Central memory CD8-positive, alpha-beta T cell (primary cell): ENCODE measurements around the gene TRIM68.

Experiments used
- ATAC-seq: fragments of 150-1000 bp; cut with Tn5 transposase; replicated peaks from 2 replicates; pipeline ENCODE4 v1.10.0; 2022; ENCODE audit warnings: mild to moderate bottlenecking, moderate FRiP score, moderate number of reproducible peaks; ENCODE audit not compliant: poor library complexity, severe bottlenecking; ENCODE audit errors: extremely low read depth
- DNase-seq, 2 donors: peaks; one replicate each; pipeline ENCODE4 v3.0.0; 2021; ENCODE audit warnings: low spot score in 2 of 2
- H3K27ac Mint-ChIP-seq: one replicate; pipeline ENCODE4 v1.8.0; 2022; ENCODE audit warnings: low read depth, mild to moderate bottlenecking, moderate library complexity, mixed read lengths
- H3K27me3 Mint-ChIP-seq: one replicate; pipeline ENCODE4 v1.8.0; 2022; ENCODE audit warnings: mixed read lengths
- H3K36me3 Mint-ChIP-seq: one replicate; pipeline ENCODE4 v1.8.0; 2022; ENCODE audit warnings: mild to moderate bottlenecking, moderate library complexity, mixed read lengths; ENCODE audit not compliant: insufficient read depth
- H3K4me1 Mint-ChIP-seq: one replicate; pipeline ENCODE4 v1.8.0; 2022; ENCODE audit warnings: mixed read lengths
- H3K4me3 Mint-ChIP-seq: one replicate; pipeline ENCODE4 v1.8.0; 2022; ENCODE audit warnings: mild to moderate bottlenecking, moderate library complexity, mixed read lengths
- H3K9me3 Mint-ChIP-seq: one replicate; pipeline ENCODE4 v1.8.0; 2022; ENCODE audit warnings: mixed read lengths

TRIM68 gene

GRCh38 chr11:4636136-4636535 lies 28.1 kb upstream of the TRIM68 start:
- no peaks in the 10 kb centered on the region for H3K4me1 Mint-ChIP-seq
- DNase-seq (no peak), ATAC-seq (no peak)
- no peak overlapping the region for H3K4me3 Mint-ChIP-seq
- H3K27ac Mint-ChIP-seq = no peak overlapping the region
- no peaks in the 10 kb centered on the region for H3K36me3 Mint-ChIP-seq
- H3K27me3 Mint-ChIP-seq = peaks cover 5% of the 10 kb centered on the region
- no peaks in the 10 kb centered on the region for H3K9me3 Mint-ChIP-seq

DNA sequence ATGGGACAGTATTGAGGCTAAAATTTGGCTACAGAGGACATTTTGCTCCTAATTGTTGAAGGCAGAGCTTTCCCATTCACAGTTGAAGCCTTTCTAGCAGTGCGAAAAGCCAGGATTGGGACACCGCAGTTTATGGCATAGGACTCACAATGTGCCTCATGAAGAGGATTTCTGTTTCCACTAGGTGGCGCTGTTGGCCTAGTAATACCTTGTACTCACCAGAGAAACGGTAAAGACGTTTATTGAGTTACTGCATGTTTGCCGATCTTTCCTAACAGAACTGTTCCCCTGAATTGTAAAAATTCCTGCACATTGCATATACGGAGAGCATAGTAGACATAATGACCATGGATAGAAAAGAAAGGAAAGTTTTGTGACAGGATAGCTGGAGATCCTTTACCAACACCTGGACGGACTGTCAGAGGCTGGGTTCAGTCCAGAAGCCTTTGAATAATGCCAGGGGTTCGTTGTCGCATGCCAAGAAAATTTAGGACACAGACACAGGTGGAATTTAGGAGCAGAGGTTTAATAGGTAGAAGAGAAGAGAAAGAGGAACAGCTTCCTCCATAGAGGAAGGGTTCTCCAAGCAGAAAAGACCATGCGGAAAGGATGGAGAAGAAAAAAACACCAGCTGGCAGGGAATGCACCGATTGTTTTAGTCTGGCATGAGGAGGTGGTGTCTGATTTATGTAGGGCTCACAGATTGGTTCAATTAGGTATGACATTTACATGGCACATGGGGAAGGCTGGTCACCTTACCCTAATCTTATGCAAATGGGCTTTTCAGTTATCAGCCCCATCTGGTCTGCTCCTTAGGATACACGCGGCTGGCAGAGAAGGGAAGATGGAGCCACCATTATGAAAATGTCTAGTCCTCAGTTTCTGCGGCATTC lies 18.4 kb upstream of the TRIM68 start:
- H3K36me3 Mint-ChIP-seq = peaks cover 1% of the 10 kb centered on the region
- no peaks in the 10 kb centered on the region for H3K4me1 Mint-ChIP-seq
- H3K4me3 Mint-ChIP-seq = no peak overlapping the region
- peak in 1 of 2 donors; percentile 21 for DNase-seq
- ATAC-seq = no peak
- H3K27ac Mint-ChIP-seq = no peak overlapping the region
- peaks cover 9% of the 10 kb centered on the region for H3K9me3 Mint-ChIP-seq
- peaks cover 59% of the 10 kb centered on the region for H3K27me3 Mint-ChIP-seq

- ATAC-seq (no peak), DNase-seq (no peak)
- Mint-ChIP-seq H3K27me3 (peaks cover 33% of the 10 kb centered on the region), H3K4me1 (no peaks in the 10 kb centered on the region), H3K36me3 (peaks cover 4% of the 10 kb centered on the region), H3K27ac (no peak overlapping the region), H3K4me3 (no peak overlapping the region), H3K9me3 (no peaks in the 10 kb centered on the region)
Observed at GRCh38 chr11:4619514-4619913, 11.5 kb upstream of the TRIM68 start.

GRCh38 chr11:4615856-4616444 lies 7.9 kb upstream of the TRIM68 start:
- H3K4me1 Mint-ChIP-seq = no peaks in the 10 kb centered on the region
- DNase-seq (no peak), ATAC-seq (no peak)
- no peak overlapping the region for H3K27ac Mint-ChIP-seq
- H3K27me3 Mint-ChIP-seq = peaks cover 28% of the 10 kb centered on the region
- no peak overlapping the region for H3K4me3 Mint-ChIP-seq
- no peaks in the 10 kb centered on the region for H3K9me3 Mint-ChIP-seq
- H3K36me3 Mint-ChIP-seq = peaks cover 3% of the 10 kb centered on the region

DNA sequence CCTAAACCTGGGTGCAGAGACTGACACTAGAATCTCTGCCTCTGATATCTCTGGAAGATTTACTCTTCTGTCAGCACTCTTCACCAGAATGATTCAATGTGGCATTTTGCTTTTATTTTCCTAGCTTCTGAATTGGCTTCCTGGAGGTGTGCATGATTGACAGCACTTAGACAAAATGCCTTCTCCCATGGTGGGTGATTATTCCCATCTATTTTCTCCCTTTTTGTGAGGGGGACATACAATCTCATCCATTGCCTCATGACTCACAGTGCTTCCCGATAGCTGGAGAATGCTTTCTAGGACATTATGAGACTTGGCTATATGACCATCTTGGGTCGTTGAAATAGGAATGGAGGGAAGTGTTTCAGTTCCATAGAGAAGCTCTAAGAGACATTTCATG lies 4.0 kb upstream of the TRIM68 start:
- H3K4me1 Mint-ChIP-seq = peaks cover 30% of the 10 kb centered on the region
- no peak overlapping the region for H3K27ac Mint-ChIP-seq
- no peak for DNase-seq
- peaks cover 9% of the 10 kb centered on the region for H3K36me3 Mint-ChIP-seq
- H3K27me3 Mint-ChIP-seq = peaks cover 11% of the 10 kb centered on the region
- no peaks in the 10 kb centered on the region for H3K9me3 Mint-ChIP-seq
- ATAC-seq = no peak
- H3K4me3 Mint-ChIP-seq = no peak overlapping the region

GRCh38 chr11:4610258-4610935 lies 2.4 kb upstream of the TRIM68 start:
- ATAC-seq (no peak), DNase-seq (no peak)
- H3K27me3 Mint-ChIP-seq = peaks cover 10% of the 10 kb centered on the region
- H3K4me3 Mint-ChIP-seq = peak overlapping the region; percentile 73
- peaks cover 9% of the 10 kb centered on the region for H3K36me3 Mint-ChIP-seq
- H3K4me1 Mint-ChIP-seq = peaks cover 45% of the 10 kb centered on the region
- H3K27ac Mint-ChIP-seq = peak overlapping the region; percentile 87
- no peaks in the 10 kb centered on the region for H3K9me3 Mint-ChIP-seq

GRCh38 chr11:4607096-4607495 lies 935 bp downstream of the TRIM68 start:
- ATAC-seq = no peak
- Mint-ChIP-seq H3K4me3 (peak overlapping the region; percentile 93), H3K27ac (peak overlapping the region; percentile 87), H3K9me3 (no peaks in the 10 kb centered on the region), H3K36me3 (peaks cover 25% of the 10 kb centered on the region), H3K4me1 (peaks cover 69% of the 10 kb centered on the region), H3K27me3 (no peaks in the 10 kb centered on the region)
- no peak for DNase-seq

GRCh38 chr11:4606231-4607015 lies 1.6 kb downstream of the TRIM68 start:
- Mint-ChIP-seq H3K27me3 (no peaks in the 10 kb centered on the region), H3K9me3 (no peaks in the 10 kb centered on the region), H3K4me1 (peaks cover 69% of the 10 kb centered on the region), H3K36me3 (peaks cover 26% of the 10 kb centered on the region), H3K4me3 (peak overlapping the region; percentile 93), H3K27ac (no peak overlapping the region)
- ATAC-seq (no peak), DNase-seq (no peak)

DNA sequence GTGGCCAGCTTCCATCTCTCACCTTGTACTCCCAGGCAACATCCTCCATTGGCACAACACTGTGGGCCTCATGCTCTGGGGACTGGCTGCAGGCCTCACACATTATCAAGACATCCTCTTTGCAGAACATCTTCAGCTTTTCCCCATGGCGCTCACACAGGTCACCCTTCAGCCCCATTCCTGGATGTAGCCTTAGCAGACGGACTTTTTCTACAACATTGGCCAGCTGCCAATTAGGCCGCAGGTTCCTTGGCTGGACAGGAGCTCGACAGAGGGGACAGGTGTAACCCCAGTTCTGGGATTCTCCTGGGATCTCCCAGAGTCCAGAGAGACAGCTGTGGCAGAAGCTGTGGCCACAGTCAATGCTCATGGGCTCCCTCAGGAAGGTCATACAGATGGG lies 3.0 kb downstream of the TRIM68 start:
- peaks cover 29% of the 10 kb centered on the region for H3K36me3 Mint-ChIP-seq
- ATAC-seq (no peak), DNase-seq (no peak)
- H3K4me3 Mint-ChIP-seq = no peak overlapping the region
- peaks cover 62% of the 10 kb centered on the region for H3K4me1 Mint-ChIP-seq
- H3K27me3 Mint-ChIP-seq = no peaks in the 10 kb centered on the region
- H3K9me3 Mint-ChIP-seq = no peaks in the 10 kb centered on the region
- no peak overlapping the region for H3K27ac Mint-ChIP-seq

DNA sequence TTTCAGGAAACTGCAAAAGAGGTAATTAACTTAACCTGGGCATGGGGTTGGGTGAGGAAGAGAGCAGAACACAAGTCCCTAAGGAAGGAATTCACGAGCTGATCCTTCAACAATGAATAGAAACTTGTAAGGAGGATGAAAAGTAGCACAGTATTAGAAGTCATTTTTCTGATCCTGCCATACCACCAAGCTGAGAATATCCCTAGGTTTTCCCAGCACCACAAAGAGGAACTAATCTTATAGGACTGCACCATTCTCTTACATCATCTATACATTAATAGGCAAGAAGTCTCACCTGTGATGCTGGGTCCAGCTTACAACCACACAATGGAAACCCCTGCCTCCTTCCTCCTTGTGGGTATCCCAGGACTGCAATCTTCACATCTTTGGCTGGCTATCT lies 14.3 kb downstream of the TRIM68 start, which contains the start of gene OR52I1:
Gene OR52I1 (plus strand): TSS at position 301 of the 400 bp plus-strand sequence. CDS start 0 bp downstream, at position 301.
- Mint-ChIP-seq H3K9me3 (no peaks in the 10 kb centered on the region), H3K27ac (no peak within 1 kb of the TSS), H3K27me3 (peaks cover 2% of the 10 kb centered on the region), H3K4me1 (no peaks in the 10 kb centered on the region), H3K4me3 (no peak within 1 kb of the TSS), H3K36me3 (peaks cover 6% of the 10 kb centered on the region)
- no peak for ATAC-seq
- DNase-seq = no peak

- Mint-ChIP-seq H3K27me3 (peaks cover 25% of the 10 kb centered on the region), H3K36me3 (no peaks in the 10 kb centered on the region), H3K27ac (no peak overlapping the region)
Observed at GRCh38 chr11:4589017-4589416, 19.0 kb downstream of the TRIM68 start.

DNA sequence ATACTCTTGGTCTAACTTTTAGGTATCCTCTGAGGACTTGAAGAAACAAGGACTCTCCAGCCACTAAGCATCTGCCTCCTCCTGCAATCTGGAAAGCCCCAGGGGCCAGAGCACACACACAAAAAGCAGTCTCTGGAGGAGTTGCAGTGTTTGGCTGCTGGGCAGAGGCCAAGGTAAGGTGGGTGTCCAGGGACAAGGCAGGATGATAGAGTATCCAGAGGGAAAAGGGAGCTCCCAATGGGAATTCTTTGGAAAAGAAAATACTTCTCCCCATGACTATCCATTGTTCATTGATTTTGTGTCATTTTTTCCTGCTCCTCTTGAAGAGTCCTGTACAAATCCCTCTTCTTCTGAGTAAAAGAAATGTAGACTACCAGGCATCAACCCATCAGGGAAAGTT lies 26.6 kb downstream of the TRIM68 start, which contains the start of gene OR52I2:
Gene OR52I2 (plus strand): TSS at position 301 of the 400 bp plus-strand sequence.
- Mint-ChIP-seq H3K4me3 (no peak within 1 kb of the TSS), H3K27me3 (peaks cover 82% of the 10 kb centered on the region), H3K4me1 (no peaks in the 10 kb centered on the region), H3K27ac (no peak within 1 kb of the TSS), H3K9me3 (no peaks in the 10 kb centered on the region), H3K36me3 (no peaks in the 10 kb centered on the region)
- ATAC-seq (no peak), DNase-seq (no peak)

More at GRCh38 chr11:4589017-4589416, 19.0 kb downstream of the TRIM68 start:
- Mint-ChIP-seq H3K4me1 (no peaks in the 10 kb centered on the region), H3K9me3 (no peaks in the 10 kb centered on the region), H3K4me3 (no peak overlapping the region)
- DNase-seq (no peak), ATAC-seq (no peak)
